ENCODE data around the gene APBA2.

Gene APBA2

GRCh38 chr15:29003191-29003839 is 117.5 kb downstream of the APBA2 start:
- peak overlapping the region; percentile 6 for H3K4me2 ChIP-seq (ENCODE audit: low read depth, low read length, poor library complexity, severe bottlenecking)
- peaks cover 14% of the 10 kb centered on the region; the same call in 1 of the 2 replicates for H3K79me2 ChIP-seq (ENCODE audit: insufficient read depth, low read length)
- no peaks in the 10 kb centered on the region for H3F3A ChIP-seq (ENCODE audit: low read depth)
- peaks cover 7% of the 10 kb centered on the region for H4K20me1 ChIP-seq (ENCODE audit: insufficient read depth, low read length, poor library complexity, severe bottlenecking)
- peaks cover 14% of the 10 kb centered on the region for H3K4me1 ChIP-seq (ENCODE audit: insufficient read depth, low read length, poor library complexity, severe bottlenecking)
- TF ChIP-seq EZH2phosphoT487 (IDR thresholded peaks at IDR 0.05; ENCODE audit: borderline replicate concordance) (no peak), CTCF (conservative IDR thresholded peaks at IDR 0.05; ENCODE audit: low read length) (no peak)
- no peak overlapping the region for H3K9ac ChIP-seq (ENCODE audit: low read depth, low read length, poor library complexity, severe bottlenecking)
- no peak overlapping the region for H2AFZ ChIP-seq (ENCODE audit: low read length)
- H3K27me3 ChIP-seq (ENCODE audit: insufficient read depth, low read length, poor library complexity, severe bottlenecking): no peaks in the 10 kb centered on the region
- H3K9me3 ChIP-seq (ENCODE audit: insufficient read depth, low read depth, low read length): 0 out of 2 replicates have a peak, but pooled peaks cover 6% of the 10 kb centered on the region
- H3K9me2 ChIP-seq (replicated peaks; ENCODE audit: low read depth, low read length): no peaks in the 10 kb centered on the region
- peaks cover 50% of the 10 kb centered on the region; the same call in 1 of the 2 replicates for H3K36me3 ChIP-seq (ENCODE audit: insufficient read depth, low read length)
- H3K4me3 ChIP-seq (ENCODE audit: low read length, poor library complexity, severe bottlenecking): no peak overlapping the region

GRCh38 chr15:29003840-29004233 is 118.1 kb downstream of the APBA2 start:
- H3K36me3 ChIP-seq (ENCODE audit: insufficient read depth, low read length): peaks cover 52% of the 10 kb centered on the region; the same call in 1 of the 2 replicates
- no peak overlapping the region for H3K4me3 ChIP-seq (ENCODE audit: low read length, poor library complexity, severe bottlenecking)
- no peak overlapping the region for H2AFZ ChIP-seq (ENCODE audit: low read length)
- peaks cover 14% of the 10 kb centered on the region; the same call in 1 of the 2 replicates for H3K79me2 ChIP-seq (ENCODE audit: insufficient read depth, low read length)
- H4K20me1 ChIP-seq (ENCODE audit: insufficient read depth, low read length, poor library complexity, severe bottlenecking): peaks cover 7% of the 10 kb centered on the region
- TF ChIP-seq CTCF (conservative IDR thresholded peaks at IDR 0.05; ENCODE audit: low read length): no peak
- TF ChIP-seq EZH2phosphoT487 (IDR thresholded peaks at IDR 0.05; ENCODE audit: borderline replicate concordance): no peak
- H3K4me1 ChIP-seq (ENCODE audit: insufficient read depth, low read length, poor library complexity, severe bottlenecking): peaks cover 14% of the 10 kb centered on the region
- H3K9ac ChIP-seq (ENCODE audit: low read depth, low read length, poor library complexity, severe bottlenecking): no peak overlapping the region
- H3K9me2 ChIP-seq (replicated peaks; ENCODE audit: low read depth, low read length): no peaks in the 10 kb centered on the region
- peak overlapping the region; percentile 6 for H3K4me2 ChIP-seq (ENCODE audit: low read depth, low read length, poor library complexity, severe bottlenecking)
- H3K9me3 ChIP-seq (ENCODE audit: insufficient read depth, low read depth, low read length): 0 out of 2 replicates have a peak, but pooled peaks cover 6% of the 10 kb centered on the region
- H3F3A ChIP-seq (ENCODE audit: low read depth): no peaks in the 10 kb centered on the region
- no peaks in the 10 kb centered on the region for H3K27me3 ChIP-seq (ENCODE audit: insufficient read depth, low read length, poor library complexity, severe bottlenecking)

- H3K4me1 ChIP-seq (ENCODE audit: insufficient read depth, low read length, poor library complexity, severe bottlenecking): peaks cover 14% of the 10 kb centered on the region
- H3K4me2 ChIP-seq (ENCODE audit: low read depth, low read length, poor library complexity, severe bottlenecking): no peak overlapping the region
- 0 out of 2 replicates have a peak, but pooled peaks cover 6% of the 10 kb centered on the region for H3K9me3 ChIP-seq (ENCODE audit: insufficient read depth, low read depth, low read length)
- no peaks in the 10 kb centered on the region for H3K9me2 ChIP-seq (replicated peaks; ENCODE audit: low read depth, low read length)
- peaks cover 16% of the 10 kb centered on the region; the same call in 1 of the 2 replicates for H3K79me2 ChIP-seq (ENCODE audit: insufficient read depth, low read length)
- peaks cover 7% of the 10 kb centered on the region for H4K20me1 ChIP-seq (ENCODE audit: insufficient read depth, low read length, poor library complexity, severe bottlenecking)
- no peaks in the 10 kb centered on the region for H3F3A ChIP-seq (ENCODE audit: low read depth)
- no peak overlapping the region for H3K4me3 ChIP-seq (ENCODE audit: low read length, poor library complexity, severe bottlenecking)
- TF ChIP-seq EZH2phosphoT487 (IDR thresholded peaks at IDR 0.05; ENCODE audit: borderline replicate concordance) (no peak), CTCF (conservative IDR thresholded peaks at IDR 0.05; ENCODE audit: low read length) (0 out of 2 replicates have a peak, but pooled peaks have one; percentile 13)
- H2AFZ ChIP-seq (ENCODE audit: low read length): no peak overlapping the region
- H3K9ac ChIP-seq (ENCODE audit: low read depth, low read length, poor library complexity, severe bottlenecking): no peak overlapping the region
- H3K27me3 ChIP-seq (ENCODE audit: insufficient read depth, low read length, poor library complexity, severe bottlenecking): no peaks in the 10 kb centered on the region
- peaks cover 41% of the 10 kb centered on the region; the same call in 1 of the 2 replicates for H3K36me3 ChIP-seq (ENCODE audit: insufficient read depth, low read length)
Observed at GRCh38 chr15:29005931-29006330, 120.2 kb downstream of the APBA2 start.
